ENCODE data around the gene ADGRA1.

The ADGRA1 gene

DNA sequence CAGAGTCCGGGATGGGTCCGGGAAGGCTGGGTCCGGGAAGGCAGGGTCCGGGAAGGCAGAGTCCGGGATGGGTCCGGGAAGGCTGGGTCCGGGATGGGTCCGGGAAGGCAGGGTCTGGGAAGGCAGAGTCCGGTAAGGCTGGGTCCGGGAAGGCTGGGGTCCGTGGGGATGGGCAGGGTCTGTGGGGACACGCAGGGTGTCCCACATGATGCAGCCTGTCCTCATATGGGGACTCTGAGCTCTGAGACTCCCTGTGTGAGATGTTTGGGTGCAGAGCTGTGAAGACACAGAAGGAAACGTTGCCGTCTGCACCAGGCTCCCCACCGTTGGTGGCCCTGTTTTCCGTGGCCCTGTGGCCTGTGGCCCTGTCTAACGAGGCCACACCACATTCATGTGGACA is 45.7 kb upstream of the ADGRA1 start:
- POLR2A ChIA-PET (ENCODE audit: low non-redundant PET), result no interaction called here
- CTCF ChIA-PET, result no interaction called here
- no peak for DNase-seq (ENCODE audit: low spot score)
- TF ChIP-seq, protein P1, sequence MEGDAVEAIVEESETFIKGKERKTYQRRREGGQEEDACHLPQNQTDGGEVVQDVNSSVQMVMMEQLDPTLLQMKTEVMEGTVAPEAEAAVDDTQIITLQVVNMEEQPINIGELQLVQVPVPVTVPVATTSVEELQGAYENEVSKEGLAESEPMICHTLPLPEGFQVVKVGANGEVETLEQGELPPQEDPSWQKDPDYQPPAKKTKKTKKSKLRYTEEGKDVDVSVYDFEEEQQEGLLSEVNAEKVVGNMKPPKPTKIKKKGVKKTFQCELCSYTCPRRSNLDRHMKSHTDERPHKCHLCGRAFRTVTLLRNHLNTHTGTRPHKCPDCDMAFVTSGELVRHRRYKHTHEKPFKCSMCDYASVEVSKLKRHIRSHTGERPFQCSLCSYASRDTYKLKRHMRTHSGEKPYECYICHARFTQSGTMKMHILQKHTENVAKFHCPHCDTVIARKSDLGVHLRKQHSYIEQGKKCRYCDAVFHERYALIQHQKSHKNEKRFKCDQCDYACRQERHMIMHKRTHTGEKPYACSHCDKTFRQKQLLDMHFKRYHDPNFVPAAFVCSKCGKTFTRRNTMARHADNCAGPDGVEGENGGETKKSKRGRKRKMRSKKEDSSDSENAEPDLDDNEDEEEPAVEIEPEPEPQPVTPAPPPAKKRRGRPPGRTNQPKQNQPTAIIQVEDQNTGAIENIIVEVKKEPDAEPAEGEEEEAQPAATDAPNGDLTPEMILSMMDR (conservative IDR thresholded peaks at IDR 0.05; ENCODE audit: low read depth), result no peak
- no peak overlapping the region for H3K27ac ChIP-seq

DNA sequence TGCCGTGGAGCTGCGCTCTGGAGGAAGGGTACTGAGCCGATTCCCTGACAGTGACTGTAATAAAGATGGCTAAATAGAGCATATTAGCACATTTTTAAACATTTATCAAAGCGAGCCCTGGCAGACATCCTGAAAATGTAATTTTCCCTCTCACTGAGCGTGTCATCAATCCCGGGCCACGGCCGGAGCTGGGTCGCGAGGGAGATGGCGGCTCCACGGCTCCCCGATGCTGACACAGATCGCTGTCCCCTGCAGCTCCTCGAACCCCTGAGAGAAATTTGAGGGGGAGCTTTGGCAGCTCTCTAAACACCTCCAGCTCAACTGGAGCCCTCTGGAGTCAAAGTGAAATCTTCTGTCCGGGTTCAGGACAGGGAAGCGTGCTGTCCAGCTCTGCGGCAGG is 44.9 kb upstream of the ADGRA1 start:
- DNase-seq (ENCODE audit: low spot score), result no peak
- no peak overlapping the region for H3K27ac ChIP-seq
- TF ChIP-seq, protein P1 (conservative IDR thresholded peaks at IDR 0.05; ENCODE audit: low read depth), result no peak
- CTCF ChIA-PET, result interaction anchor here (0.6 kb wide), 2 partner anchors 182 to 281 kb away, joined by 3 to 7 read pairs; no protein-coding TSS in a partner anchor
- POLR2A ChIA-PET (ENCODE audit: low non-redundant PET), result no interaction called here

DNA sequence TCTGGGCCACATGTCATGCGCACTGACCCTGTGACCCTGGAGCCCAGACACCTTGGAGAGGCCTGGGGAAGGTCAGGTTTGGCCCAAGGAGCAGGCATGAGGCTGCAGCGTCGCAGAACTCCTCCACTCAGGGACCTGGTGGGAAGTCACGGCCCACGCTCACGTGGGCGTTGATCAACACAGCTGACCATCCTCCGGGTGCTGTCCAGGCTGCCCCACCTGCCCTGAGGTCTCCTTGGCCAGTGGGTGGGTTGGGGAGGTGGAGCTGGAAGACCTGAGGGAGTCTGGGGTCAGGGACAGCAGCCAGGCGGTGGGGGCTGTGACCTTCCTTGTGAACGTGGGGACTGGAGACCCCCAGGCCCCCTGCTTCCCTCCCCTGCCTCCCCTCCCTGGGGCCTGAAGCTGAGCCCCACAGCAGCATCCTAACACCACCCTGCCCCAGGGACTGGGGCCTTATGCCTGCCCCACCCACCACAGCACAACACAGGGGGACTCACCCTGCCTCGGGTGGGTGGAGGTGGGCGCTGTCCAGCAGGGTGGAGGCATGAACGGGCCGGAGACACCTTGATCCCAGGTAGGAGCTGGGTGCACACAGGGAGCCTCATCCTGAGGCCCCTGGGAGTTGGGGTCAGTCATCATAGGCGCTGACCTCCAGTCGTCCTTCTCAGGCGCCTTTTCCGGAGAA is 44.0 kb upstream of the ADGRA1 start:
- POLR2A ChIA-PET (ENCODE audit: low non-redundant PET), result no interaction called here
- CTCF ChIA-PET, result interaction anchor here (0.6 to 1.0 kb wide), 2 partner anchors 282 to 286 kb away, joined by 4 to 7 read pairs; no protein-coding TSS in a partner anchor

DNA sequence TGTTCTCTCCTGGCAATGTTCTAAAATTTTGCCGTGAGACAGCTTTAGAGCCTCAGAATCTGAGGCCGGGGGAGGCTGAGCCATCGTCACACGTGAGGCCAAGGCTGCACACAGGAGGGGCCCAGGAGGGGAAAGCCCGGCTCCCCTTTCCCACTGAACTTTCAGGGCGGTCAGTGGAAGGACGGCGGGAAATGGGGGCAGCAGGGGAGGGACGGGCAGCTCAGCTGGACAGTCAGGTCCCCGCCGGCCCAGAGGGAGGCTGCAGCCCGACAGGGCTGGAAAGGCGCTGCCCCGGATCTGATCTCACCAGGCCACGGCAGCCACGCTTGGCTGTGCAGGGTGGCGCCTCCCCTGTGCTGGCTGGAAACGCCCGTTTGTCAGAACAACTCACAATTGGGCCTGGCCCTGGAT is 43.3 kb upstream of the ADGRA1 start:
- DNase-seq (ENCODE audit: low spot score), result no peak
- POLR2A ChIA-PET (ENCODE audit: low non-redundant PET), result no interaction called here
- TF ChIP-seq, protein P1 (conservative IDR thresholded peaks at IDR 0.05; ENCODE audit: low read depth), result no peak
- CTCF ChIA-PET, result interaction anchor here (1.0 kb wide), 1 partner anchor 285 kb away, joined by 4 read pairs; no protein-coding TSS in a partner anchor
- H3K27ac ChIP-seq, result no peak overlapping the region

More for the DNA sequence above, 44.0 kb upstream of the ADGRA1 start:
- TF ChIP-seq, protein P1 (conservative IDR thresholded peaks at IDR 0.05; ENCODE audit: low read depth), result no peak
- no peak for DNase-seq (ENCODE audit: low spot score)
- no peak overlapping the region for H3K27ac ChIP-seq

DNA sequence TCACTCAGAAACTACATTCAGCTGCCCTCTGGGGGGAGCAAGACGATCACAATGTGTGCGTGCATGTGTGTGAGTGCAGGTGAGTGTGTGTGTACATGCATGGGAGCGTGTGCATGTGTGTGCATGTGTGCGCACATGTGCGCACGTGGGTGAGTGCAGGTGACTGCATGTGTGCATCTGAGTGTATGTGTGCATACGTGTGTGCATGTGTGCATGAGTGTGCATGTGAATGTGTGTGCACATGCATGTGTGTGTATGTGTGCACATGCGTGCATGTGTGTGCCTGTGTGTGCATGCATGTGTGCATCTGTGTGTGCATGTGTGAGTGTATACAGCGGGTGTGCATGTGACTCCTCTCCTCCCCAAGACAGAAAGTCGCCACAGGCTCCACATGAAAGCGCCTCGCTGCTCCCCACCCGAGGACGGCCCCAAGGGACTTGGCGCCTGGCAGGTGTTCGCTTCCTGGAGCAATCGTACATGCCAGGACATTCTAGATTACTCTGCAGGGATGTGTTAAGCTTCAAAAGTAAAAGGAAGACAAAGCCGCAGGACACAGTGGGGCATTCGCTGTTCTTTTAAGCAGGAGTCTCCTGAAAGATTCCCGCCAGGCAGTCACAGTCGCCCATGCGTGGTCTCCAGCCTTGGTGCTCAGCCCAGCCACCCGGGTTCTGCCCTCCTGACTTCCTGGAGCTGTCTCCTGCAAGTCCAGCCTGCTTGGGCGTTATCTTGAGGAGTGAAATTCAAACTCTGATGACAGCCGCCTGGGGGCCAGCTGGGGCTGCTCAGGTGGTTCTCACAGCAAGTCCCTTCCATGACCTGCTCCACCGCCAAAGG is 42.0 kb upstream of the ADGRA1 start:
- DNase-seq (ENCODE audit: low spot score), result no peak
- ChIA-PET POLR2A (ENCODE audit: low non-redundant PET) (no interaction called here), CTCF (interaction anchor here (0.6 to 1.0 kb wide), 4 partner anchors 27 to 210 kb away, joined by 3 to 6 read pairs (median 4); no protein-coding TSS in a partner anchor)
- TF ChIP-seq, protein P1 (conservative IDR thresholded peaks at IDR 0.05; ENCODE audit: low read depth), result no peak
- H3K27ac ChIP-seq, result no peak overlapping the region

DNA sequence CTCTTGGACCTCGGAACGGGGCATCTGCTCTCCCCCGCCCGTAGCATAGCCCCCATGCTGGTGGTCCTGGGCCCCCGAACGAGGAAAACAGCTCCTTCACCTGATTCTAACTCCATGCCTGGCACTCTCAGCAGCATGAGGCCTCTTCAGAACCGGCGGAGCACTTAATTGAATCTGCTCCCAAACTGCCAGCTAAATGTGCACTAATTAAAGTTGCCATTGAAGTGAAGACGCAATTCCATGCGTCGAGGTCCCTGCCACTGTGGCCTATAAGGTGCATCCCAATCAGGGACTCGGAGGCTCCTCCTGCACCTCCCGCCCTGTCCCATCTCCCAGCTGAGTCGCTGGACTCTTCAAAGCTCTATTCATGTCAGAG is 41.3 kb upstream of the ADGRA1 start:
- H3K27ac ChIP-seq, result no peak overlapping the region
- DNase-seq (ENCODE audit: low spot score), result no peak
- TF ChIP-seq, protein P1 (conservative IDR thresholded peaks at IDR 0.05; ENCODE audit: low read depth), result no peak
- ChIA-PET POLR2A (ENCODE audit: low non-redundant PET) (no interaction called here), CTCF (interaction anchor here (0.5 to 1.0 kb wide), 4 partner anchors 143 to 749 kb away, joined by 3 to 6 read pairs (median 4); no protein-coding TSS in a partner anchor)
